GM21515 (cell line): Measurements from ENCODE around the gene RTN4.

Source experiments
- ATAC-seq: cut with Tn5 transposase; IDR thresholded peaks from one replicate; pipeline ENCODE4 v1.9.1; 2021; ENCODE audit not compliant: unreplicated experiment

Gene RTN4

DNA sequence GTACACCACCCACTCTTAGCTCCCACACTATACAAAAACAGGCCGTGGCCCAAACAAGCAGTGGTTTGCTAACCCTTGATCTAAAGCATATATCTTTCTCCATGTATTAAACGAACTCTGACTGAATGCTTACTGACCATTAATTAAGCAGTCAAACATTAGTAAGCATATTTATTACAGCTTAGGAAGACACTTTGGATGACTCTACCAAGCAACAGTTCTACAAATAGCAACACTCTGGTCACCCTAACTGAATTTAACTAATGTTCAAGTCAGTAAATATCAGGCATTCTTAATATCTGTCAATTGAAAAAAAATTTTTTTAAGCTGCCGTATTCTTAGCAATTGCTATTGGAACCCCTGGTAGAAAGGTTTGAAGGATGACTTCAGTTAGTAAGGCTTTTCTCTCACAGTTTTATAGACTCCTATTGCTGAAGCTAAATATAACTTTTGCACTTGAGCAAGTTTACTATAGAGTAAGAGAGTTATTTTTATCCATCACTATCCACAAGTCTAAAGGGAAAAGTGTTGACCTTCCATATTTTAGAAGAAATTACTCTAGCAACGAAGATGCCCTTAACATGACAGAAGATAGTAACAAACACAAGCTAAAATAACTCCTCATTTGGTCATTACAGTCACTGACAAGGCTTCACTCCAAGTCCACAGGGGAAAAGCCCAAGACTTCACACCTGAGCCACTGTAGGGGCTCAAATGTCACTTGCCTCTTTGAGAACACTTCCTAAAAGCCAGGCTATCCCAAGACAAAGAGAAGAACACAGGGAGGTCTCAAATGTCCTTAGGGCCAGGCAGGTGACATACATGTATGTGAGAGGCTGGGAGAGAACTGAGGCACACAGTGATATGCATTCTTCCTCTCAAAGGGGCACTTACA, 74.4 kb downstream of the RTN4 start:
- no peak for ATAC-seq

DNA sequence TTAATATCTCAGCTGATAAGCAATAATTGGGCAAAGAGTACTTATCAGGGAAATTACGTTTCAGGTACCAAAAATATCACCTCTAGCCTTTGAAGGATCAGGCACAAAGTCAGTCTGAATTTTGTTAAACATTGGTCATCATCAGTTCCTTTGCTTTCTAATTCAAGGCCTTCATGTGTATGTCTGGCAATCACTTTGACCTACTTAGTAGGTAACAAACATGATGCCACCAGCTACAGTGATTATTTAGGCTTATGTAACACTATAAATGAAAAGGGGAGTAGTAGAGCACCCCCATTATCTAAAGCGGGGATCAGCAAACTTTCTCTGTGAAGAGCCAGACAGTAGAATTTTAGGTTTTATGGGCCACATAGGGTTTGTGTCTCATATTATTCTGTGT, 75.1 kb downstream of the RTN4 start:
- ATAC-seq = no peak

DNA sequence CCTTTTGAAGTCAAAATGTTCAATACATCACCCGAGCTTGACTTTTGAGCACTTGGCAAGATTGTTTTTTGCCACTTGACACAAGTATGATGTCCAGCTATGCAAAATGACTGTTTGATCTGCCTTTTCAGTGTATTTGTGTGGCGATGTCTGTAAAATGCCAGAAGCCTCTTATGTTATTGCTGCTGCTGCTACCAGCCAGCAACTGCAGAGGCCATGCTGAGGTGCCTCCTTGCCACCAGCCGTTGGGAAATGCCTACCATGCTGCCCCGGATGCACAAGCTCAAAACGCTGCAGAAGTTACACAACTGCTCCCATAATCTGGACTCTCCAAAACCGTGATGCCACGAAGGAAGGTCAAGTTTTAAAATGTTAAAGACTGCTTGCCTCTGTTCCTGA, 80.3 kb downstream of the RTN4 start:
- ATAC-seq = no peak

DNA sequence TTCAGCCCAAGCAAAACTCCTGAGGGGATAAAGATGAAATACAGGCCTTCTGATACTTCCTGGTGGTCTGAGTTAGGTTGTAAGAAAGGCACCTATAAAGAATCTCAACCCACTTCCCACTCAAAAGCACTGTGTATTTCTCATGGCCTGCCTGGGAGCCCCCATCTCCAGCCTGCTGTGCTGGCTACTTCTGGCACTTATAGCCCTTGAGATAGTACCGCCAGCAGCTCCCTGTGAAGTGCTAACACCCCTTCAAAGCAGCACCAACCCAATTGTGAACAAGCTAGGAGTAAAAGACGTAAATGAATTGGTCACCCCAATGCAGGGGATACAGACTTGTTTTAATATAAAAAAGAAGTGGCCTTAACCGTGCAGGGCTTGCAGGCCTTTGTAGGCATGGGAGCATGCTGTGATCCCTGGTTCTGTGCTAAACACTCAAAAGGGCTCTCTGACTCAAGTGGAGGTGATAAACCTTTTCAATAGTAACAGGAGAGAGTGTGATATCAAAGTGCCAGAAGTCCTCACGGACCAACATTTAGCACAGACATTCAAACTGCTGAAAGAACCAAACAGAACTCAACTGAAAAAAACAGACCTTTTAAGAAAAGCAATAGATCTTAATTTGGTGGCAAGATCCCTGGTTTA, 80.8 kb downstream of the RTN4 start:
- ATAC-seq = no peak

DNA sequence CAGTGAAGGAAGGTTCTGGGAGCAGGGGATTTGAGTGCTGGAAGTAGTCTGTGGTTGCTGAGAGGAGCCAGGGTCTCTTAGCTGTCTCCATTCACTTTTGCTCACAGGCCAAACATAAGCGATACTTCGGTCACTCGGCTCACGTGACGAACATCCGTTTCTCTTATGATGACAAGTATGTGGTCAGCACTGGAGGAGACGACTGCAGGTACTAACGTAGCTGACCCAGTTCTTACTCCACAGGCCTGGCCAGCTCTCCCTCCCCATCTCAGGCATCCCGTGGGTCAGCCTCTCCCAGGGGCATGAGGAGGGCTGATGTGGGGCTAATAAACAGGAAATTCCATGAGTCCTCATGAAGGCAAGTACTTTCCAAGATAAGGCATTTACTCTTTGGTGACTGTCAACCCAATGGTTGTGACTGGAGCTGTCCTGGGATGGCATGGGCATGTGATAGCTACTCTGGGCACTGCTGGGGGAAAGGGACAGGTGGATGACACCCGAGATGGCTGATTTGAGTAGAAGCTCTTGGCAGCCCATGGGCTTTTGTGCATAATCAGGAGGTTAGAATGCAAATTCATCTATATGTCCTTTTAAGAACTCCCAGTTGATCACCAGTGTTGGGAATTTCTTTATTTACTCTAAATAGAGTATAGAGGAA, 81.6 kb downstream of the RTN4 start:
- ATAC-seq = no peak

DNA sequence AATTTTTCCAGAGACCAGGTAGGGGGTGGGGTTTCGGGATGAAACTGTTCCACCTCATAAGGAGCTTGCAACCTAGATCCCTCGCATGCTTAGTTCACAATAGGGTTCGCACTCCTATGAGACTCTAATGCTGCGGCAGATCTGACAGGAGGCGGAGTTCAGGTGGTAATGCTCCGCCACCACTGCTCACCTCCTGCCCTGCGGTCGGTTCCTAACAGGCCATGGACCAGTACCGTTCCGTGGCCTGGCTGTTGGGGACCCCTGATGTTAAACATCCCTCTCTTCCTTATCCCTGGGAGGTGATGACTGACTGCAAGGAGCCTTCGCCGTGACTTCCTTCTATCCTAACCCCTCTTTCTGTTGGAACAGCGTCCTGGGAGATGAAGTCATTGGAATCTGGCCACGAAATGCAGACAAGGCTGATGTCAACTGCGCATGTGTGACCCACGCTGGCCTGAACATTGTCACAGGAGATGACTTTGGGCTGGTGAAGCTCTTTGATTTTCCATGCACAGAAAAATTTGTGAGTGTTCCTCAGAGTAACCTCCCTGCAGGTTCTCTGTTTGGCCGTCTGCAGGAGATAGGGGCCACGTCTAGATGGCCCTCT, 82.4 kb downstream of the RTN4 start:
- no peak for ATAC-seq

DNA sequence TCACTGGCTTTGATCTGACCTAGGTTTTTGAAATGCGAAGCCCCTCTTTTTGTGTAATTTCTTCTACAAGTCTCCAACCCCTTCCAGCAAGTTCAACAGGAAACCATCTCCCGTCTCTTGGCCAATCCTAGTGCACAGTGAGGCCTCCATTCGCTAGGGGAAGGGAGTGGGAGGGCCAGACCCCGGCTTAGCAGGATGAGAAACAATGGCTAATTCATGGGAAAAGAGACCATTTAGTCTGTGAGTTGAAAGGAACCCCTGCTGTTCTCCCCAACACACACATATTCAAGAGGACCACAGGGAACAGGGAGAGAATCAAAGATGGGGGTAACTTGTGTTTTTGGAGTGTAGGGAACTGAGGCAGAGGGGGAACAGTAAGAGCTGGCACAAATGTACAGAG, 83.0 kb downstream of the RTN4 start:
- no peak for ATAC-seq

DNA sequence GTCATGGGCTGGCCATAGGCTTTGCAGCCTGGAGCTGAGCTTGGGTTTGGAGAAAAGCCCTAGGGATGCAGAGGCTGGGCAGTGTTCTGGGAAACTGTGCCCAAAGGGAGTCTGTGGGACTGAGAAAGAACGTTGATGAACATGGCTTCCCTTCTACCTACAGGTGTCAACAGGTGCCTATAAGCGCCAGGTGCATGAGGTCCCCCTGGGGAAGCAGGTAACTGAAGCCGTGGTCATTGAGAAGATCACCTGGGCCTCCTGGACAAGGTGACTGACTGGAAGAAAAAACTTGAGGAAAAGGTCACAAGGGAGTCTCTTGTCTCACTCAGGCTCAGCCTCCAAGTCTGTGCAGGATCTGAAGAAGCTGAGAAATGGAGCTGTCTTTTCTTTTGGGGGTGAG, 83.4 kb downstream of the RTN4 start:
- ATAC-seq = no peak

DNA sequence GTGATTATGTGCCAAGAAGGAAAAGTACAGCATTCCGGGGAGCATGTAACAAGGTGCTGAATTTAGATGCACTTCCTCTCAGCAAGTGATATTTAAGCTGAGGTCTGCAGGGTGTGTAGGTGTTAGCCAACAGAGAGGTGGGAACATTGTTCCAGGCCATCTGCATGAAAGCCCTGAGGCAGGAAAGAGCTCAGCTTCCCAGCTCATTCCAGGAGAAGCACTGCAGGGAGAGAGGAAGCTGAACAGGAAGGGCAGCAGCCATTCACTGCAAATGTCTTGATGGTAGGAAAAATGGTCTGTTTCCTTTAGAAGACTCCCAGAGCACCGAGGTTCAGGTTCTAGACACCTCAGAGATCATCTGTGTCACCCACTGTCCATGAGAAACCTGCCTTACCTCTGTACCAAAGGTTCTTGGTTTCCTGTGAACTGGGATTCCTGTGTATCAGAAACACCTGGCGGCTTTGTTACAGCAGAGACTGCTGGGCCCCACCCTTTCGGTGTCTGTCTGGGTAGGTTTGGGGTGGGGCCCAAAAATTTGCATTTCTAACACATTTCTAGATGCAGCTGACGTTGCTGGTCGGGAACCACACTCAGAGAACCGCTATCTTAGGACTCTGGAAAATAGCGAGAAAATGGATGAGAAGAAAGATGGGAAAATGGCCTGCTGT, 84.0 kb downstream of the RTN4 start:
- ATAC-seq = no peak

DNA sequence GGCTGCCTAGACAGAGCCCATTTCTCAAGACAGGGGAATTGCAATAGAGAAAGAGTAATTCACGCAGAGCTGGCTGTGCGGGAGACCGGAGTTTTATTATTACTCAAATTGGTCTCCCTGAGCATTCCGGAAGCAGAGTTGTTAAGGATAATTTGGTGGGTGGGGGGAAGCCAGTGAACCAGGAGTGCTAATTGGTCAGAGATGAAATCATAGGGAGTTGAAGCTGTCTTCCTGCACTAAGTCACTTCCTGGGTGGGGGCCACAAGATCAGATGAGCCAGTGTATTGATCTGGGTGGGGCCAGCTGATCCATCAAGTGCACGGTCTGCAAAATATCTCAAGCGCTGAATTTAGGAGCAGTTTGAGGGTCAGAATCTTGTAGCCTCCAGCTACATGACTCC, 84.8 kb downstream of the RTN4 start:
- ATAC-seq = no peak

DNA sequence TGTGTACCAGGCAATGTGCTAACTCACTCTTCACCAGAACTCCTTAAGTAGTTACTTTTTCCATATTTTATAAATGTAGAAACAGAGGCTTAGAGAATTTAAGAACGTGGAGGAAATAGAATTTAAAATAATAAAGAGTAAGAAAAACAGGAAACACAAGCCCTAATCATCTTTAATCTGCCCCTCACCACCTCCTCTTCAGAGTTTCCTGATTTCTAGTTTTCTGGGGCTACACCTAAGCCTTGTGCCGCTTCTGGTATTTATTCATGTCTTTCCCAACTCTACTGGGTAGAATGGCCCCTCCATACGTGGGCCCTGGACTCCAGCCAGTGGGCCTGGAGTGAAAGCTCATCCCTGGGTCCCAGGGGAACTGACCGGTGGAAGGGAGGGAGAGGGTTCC, 85.4 kb downstream of the RTN4 start:
- no peak for ATAC-seq

DNA sequence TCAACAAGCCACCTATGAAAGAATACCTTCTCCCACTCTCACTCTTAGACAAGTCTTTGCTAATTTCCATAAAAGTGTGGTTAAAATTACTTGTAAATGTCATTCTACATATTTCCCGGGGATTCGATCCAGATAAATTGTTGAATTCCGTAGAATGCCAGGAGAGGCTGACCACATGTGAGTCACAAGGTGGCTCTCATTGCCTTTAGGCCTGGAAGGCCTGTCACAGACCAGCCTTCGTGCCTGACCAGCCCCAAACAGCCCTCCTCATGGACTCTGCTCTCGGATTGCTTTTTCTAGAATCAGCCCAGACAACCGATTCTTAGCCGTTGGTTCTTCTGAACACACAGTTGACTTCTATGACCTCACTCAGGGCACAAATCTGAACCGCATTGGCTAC, 86.0 kb downstream of the RTN4 start:
- no peak for ATAC-seq

DNA sequence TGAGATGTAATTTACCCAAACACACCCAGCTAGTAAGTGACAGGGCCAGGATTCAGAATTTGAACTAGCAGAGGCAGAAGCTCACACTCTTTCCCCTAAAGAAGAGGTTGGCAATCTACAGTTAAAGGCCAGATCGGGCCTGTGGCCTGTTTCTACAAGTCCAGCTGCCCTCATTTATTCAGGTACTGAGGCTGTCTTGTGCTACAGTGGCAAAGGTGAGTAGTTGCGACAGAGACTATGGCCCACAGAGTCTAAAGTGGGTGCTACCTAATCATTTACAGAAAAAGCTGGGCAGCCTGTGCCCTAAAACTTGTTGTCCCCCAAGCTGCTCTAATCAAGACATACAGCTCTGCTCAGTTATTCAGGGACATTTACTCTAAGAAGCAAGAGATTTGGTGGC, 86.8 kb downstream of the RTN4 start:
- no peak for ATAC-seq

DNA sequence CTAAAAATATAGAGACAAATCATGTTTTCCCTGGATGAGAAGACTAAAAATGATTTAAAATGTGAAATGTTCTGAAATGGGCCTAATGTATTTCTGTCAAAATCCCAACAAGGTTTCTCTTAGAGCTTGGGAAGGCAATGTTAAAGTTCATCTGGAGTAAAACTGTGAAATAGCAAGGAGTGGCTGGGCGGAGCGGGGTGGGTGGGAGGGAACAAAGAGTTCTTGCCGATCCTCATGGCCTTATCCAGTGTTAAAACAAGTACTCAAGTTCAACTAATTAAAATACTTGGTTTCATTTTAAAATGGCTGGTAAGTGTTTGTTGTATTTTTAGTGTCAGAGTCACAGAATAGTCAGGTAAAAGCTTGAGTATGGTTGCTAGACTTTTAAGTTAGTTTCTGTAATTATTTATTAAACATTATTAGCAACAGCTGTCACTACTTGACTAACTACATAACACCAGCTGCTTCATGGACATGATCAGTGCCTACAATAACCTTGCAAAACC, 87.3 kb downstream of the RTN4 start:
- no peak for ATAC-seq

DNA sequence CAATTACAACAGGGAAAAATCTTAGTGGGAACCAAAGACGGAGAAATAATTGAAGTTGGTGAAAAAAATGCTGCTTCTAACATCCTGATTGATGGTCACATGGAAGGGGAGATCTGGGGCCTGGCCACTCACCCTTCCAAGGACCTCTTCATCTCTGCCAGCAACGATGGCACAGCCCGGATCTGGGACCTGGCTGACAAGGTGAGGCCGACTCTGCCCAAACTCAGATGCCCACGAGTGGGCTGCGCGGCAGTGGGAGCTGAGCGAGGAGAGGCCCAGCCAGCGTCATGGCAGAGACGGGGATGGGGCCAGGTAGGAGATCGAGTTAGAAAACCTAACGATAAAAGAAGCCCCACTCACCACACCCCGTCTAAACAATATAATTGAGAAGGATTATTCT, 87.7 kb downstream of the RTN4 start:
- no peak for ATAC-seq

DNA sequence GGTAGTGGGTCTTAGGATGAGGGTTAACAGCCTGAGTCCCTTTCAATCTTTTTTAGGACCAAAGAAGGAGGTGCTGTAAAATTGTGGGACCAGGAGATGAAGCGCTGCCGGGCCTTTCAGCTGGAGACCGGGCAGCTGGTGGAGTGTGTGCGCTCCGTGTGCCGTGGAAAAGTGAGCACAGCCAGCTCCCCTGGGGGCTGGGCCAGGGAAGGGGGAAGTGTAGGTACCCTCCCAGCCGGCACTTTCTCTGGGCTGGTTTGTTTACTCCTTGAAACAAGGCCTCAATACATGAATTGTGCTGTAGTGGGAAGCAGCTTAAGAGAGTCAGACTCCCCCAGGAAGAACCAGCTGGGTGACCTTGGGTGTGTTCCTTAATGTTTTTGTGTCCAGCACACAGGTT, 90.1 kb downstream of the RTN4 start:
- no peak for ATAC-seq

DNA sequence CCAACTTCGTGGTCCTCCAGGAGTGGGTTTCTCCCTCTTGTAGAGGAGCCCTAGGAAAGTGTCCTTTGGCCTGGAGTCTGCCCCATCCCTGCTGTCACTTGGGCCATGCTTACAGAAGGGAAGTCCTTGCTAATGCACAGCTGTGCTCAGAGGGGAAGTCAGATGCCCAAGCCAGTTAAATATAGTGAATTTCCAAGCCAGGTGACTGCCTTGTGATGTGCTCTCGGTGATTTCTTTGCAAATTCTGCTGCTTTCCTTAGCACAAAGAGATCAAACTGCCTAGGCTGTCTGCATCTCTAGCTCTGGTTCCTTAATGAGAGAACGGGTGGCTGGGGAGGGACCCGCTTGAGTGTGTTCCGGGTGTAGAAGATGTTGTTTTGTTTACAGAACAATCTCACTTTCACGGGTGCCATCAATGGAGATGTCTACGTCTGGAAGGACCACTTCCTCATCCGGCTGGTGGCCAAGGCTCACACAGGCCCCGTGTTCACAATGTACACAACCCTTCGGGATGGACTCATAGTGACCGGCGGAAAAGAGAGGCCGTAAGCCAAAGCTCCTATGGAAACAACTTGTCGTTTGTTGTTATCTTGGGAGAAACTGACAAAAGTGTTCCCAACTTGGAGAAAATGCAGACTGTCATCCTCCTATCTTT, 91.4 kb downstream of the RTN4 start:
- ATAC-seq = no peak

DNA sequence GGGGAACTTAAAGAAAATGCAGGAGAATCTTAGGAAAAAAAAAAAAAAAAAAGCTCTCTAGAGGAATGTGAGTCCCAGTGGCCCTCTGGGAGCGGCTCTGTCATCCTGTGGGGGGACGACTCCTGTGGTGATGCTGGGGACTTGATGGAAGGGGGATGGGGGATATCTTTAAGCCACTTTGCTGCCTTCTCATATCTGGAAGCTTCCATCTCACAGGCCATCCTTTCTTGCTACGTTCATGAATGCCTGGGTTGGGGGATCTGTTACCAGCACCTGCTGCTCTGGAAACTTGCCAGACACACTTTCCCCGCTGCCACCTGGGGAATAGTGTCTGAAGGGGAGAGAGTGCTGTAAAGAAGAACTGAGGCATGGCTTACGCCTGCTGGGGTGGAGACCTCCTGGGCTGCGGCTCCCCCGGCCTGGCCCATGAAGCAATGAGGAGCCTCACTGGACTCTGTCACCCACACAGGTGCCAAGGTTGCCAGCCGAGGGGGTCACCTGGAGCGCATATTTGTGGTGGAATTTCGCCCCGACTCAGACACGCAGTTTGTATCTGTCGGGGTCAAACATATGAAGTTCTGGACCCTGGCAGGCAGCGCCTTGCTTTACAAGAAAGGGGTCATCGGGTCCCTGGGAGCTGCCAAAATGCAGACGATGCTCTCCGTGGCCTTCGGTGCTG, 92.8 kb downstream of the RTN4 start:
- ATAC-seq = no peak

DNA sequence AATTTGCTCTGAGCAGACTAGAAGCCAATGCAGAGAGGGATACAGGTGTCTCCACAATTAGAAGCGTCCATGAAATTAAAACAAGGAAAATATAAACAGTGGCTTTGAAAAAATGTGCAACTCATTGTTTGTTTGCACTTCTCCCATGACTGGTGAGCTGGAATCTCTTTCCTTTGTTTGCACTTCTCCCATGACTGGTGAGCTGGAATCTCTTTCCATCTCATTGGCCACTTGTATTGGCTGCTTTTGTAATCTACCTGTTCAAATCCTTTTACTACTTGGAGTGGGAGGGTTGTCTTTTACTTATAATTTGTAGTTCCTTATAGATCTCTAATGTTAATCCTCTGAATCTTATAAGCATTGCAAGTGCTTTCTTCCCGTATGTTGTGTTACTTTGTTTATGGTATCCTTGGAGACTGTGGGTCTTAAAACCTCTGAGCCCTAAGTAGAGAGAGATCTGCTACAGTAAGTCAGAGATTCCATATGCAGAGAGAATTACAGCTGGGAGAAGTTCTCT, 94.1 kb downstream of the RTN4 start:
- no peak for ATAC-seq
